Endodermal cell (in vitro differentiated cells): ENCODE data around the gene FAM83D. TPM values are rescaled to one million over a fixed set of nuclear protein-coding genes. Genes with fewer than 3 reads are reported as not detected.

Source experiments
- DNase-seq: peaks from one replicate; pipeline ENCODE4 v3.0.0-alpha.2; 2017
- H3K27ac ChIP-seq: 2 replicates; pipeline ENCODE4 v1.5.1; 2013; ENCODE audit warnings: mild to moderate bottlenecking, low read depth, low read length, moderate library complexity
- H3K27me3 ChIP-seq: 2 replicates; pipeline ENCODE4 v1.6.1; 2013; ENCODE audit warnings: mild to moderate bottlenecking, low read length, moderate library complexity; ENCODE audit not compliant: insufficient read depth, control insufficient read depth, poor library complexity, severe bottlenecking
- H3K36me3 ChIP-seq: 2 replicates; pipeline ENCODE4 v1.7.0; 2013; ENCODE audit warnings: mild to moderate bottlenecking, low read length, moderate library complexity; ENCODE audit not compliant: control insufficient read depth, insufficient read depth
- H3K4me1 ChIP-seq: one replicate; pipeline ENCODE4 v1.7.0; 2013; ENCODE audit warnings: low read length; ENCODE audit not compliant: control insufficient read depth, insufficient read depth
- H3K4me3 ChIP-seq: 2 replicates; pipeline ENCODE4 v1.5.1; 2013; ENCODE audit warnings: mild to moderate bottlenecking, low read length, moderate library complexity
- H3K9ac ChIP-seq: 2 replicates; pipeline ENCODE4 v1.6.1; 2013; ENCODE audit warnings: mild to moderate bottlenecking, low read length, moderate library complexity; ENCODE audit not compliant: poor library complexity, severe bottlenecking; ENCODE audit errors: extremely low read depth
- H3K9me3 ChIP-seq: 2 replicates; pipeline ENCODE4 v1.6.1; 2013; ENCODE audit warnings: mild to moderate bottlenecking, low read length, moderate library complexity; ENCODE audit not compliant: control insufficient read depth
- H3K27ac Mint-ChIP-seq: 2 replicates; pipeline ENCODE4 v1.8.0; 2020; ENCODE audit warnings: mixed read lengths
- H3K27me3 Mint-ChIP-seq: 2 replicates; pipeline ENCODE4 v1.8.0; 2021; ENCODE audit warnings: mild to moderate bottlenecking, mixed read lengths; ENCODE audit not compliant: insufficient read depth
- H3K36me3 Mint-ChIP-seq: 2 replicates; pipeline ENCODE4 v1.8.0; 2020; ENCODE audit warnings: low read depth, mixed read lengths
- H3K4me1 Mint-ChIP-seq: 2 replicates; pipeline ENCODE4 v1.8.0; 2020; ENCODE audit warnings: mixed read lengths
- H3K4me3 Mint-ChIP-seq: 2 replicates; pipeline ENCODE4 v1.8.0; 2020; ENCODE audit warnings: mild to moderate bottlenecking, moderate library complexity, mixed read lengths
- H3K9me3 Mint-ChIP-seq: 2 replicates; pipeline ENCODE4 v1.8.0; 2020; ENCODE audit warnings: mild to moderate bottlenecking, mixed read lengths
- CTCF ChIP-seq: fragments of 200-600 bp; sonication (generic); conservative IDR thresholded peaks from 2 replicates; pipeline ENCODE4 v1.5.0; 2021; ENCODE audit warnings: antibody characterized with exemption, mild to moderate bottlenecking
- WGBS, 2 experiments: methylation state at CpG; one replicate each; pipeline versions ENCODE4 v1.1.5 to v1.1.7; 2013; ENCODE audit warnings: missing lambda C conversion rate in 2 of 2, mixed read lengths in 1 of 2; ENCODE audit not compliant: insufficient coverage in 1 of 2, insufficient read length in 1 of 2; 5-methylcytosine and 5-hydroxymethylcytosine counted together
- total RNA-seq, 2 donors: library from RNA; stranded (reverse); fragmentation: NEBNext Ultra II Directional in 1 of 2; extraction: Animal tissue kit (Norgen Biotek cat#: 25700) in 1 of 2; gene quantifications; 2 replicates in 1 of 2; 3 replicates in 1 of 2; pipeline ENCODE4 v1.2.1, GENCODE V29; 2021

The FAM83D gene
- total RNA-seq, 2 donors from 2014 or later: 34.8 to 39.9 TPM

- Histone ChIP-seq H3K27ac (no peak overlapping the region), H3K36me3 (no peaks in the 10 kb centered on the region), H3K9me3 (no peaks in the 10 kb centered on the region), H3K9ac (no peak overlapping the region), H3K27me3 (no peaks in the 10 kb centered on the region), H3K4me1 (peaks cover 6% of the 10 kb centered on the region), H3K4me3 (no peak overlapping the region)
- no peak overlapping the region for H3K27ac Mint-ChIP-seq
- peaks cover 15% of the 10 kb centered on the region for H3K4me1 Mint-ChIP-seq
- no peaks in the 10 kb centered on the region for H3K36me3 Mint-ChIP-seq
- no peak for DNase-seq
- WGBS, 2 experiments: 72 to 93% methylated on average over 2 to 3 of the region's 3 CpGs
- no peaks in the 10 kb centered on the region for H3K27me3 Mint-ChIP-seq
- H3K9me3 Mint-ChIP-seq: no peaks in the 10 kb centered on the region
- H3K4me3 Mint-ChIP-seq: no peak overlapping the region
- no peak for TF ChIP-seq CTCF
These were observed 35.8 kb upstream of the FAM83D start for GRCh38 chr20:38890497-38890818.

- no peak overlapping the region for H3K9ac ChIP-seq
- no peak overlapping the region for H3K27ac ChIP-seq
- no peak for TF ChIP-seq CTCF
- peaks cover 3% of the 10 kb centered on the region for H3K36me3 ChIP-seq
- no peaks in the 10 kb centered on the region for H3K27me3 Mint-ChIP-seq
- no peaks in the 10 kb centered on the region for H3K27me3 ChIP-seq
- peaks cover 6% of the 10 kb centered on the region for H3K4me1 ChIP-seq
- WGBS, 2 experiments: 90 to 96% methylated on average over 9 to 11 of the region's 11 CpGs
- H3K9me3 Mint-ChIP-seq: no peaks in the 10 kb centered on the region
- no peak overlapping the region for H3K27ac Mint-ChIP-seq
- H3K4me3 Mint-ChIP-seq: no peak overlapping the region
- no peaks in the 10 kb centered on the region for H3K9me3 ChIP-seq
- no peak overlapping the region for H3K4me3 ChIP-seq
- H3K4me1 Mint-ChIP-seq: peaks cover 15% of the 10 kb centered on the region
- DNase-seq: no peak
- peaks cover 6% of the 10 kb centered on the region for H3K36me3 Mint-ChIP-seq
These were observed 33.9 kb upstream of the FAM83D start for GRCh38 chr20:38892091-38892981.

- H3K36me3 Mint-ChIP-seq: peaks cover 12% of the 10 kb centered on the region
- H3K9ac ChIP-seq: no peak overlapping the region
- H3K9me3 Mint-ChIP-seq: no peaks in the 10 kb centered on the region
- no peak overlapping the region for H3K4me3 ChIP-seq
- H3K27me3 Mint-ChIP-seq: no peaks in the 10 kb centered on the region
- H3K4me1 ChIP-seq: peaks cover 6% of the 10 kb centered on the region
- H3K27ac Mint-ChIP-seq: no peak overlapping the region
- no peak for DNase-seq
- H3K27ac ChIP-seq: no peak overlapping the region
- H3K36me3 ChIP-seq: peaks cover 10% of the 10 kb centered on the region
- TF ChIP-seq CTCF: no peak
- no peaks in the 10 kb centered on the region for H3K9me3 ChIP-seq
- H3K27me3 ChIP-seq: no peaks in the 10 kb centered on the region
- H3K4me3 Mint-ChIP-seq: no peak overlapping the region
- peaks cover 13% of the 10 kb centered on the region for H3K4me1 Mint-ChIP-seq
- WGBS, 2 experiments: 69 to 70% methylated on average over 4 to 6 of the region's 6 CpGs
These were observed 33.1 kb upstream of the FAM83D start for GRCh38 chr20:38893056-38893564.
